ENCODE results near the gene ABHD2.
"Not testable (repeated sequence)": the region's sequence is repeated elsewhere in the genome, so short reads cannot be mapped to it uniquely, and the experiment has no call there.

The ABHD2 gene, protein sequence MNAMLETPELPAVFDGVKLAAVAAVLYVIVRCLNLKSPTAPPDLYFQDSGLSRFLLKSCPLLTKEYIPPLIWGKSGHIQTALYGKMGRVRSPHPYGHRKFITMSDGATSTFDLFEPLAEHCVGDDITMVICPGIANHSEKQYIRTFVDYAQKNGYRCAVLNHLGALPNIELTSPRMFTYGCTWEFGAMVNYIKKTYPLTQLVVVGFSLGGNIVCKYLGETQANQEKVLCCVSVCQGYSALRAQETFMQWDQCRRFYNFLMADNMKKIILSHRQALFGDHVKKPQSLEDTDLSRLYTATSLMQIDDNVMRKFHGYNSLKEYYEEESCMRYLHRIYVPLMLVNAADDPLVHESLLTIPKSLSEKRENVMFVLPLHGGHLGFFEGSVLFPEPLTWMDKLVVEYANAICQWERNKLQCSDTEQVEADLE

DNA sequence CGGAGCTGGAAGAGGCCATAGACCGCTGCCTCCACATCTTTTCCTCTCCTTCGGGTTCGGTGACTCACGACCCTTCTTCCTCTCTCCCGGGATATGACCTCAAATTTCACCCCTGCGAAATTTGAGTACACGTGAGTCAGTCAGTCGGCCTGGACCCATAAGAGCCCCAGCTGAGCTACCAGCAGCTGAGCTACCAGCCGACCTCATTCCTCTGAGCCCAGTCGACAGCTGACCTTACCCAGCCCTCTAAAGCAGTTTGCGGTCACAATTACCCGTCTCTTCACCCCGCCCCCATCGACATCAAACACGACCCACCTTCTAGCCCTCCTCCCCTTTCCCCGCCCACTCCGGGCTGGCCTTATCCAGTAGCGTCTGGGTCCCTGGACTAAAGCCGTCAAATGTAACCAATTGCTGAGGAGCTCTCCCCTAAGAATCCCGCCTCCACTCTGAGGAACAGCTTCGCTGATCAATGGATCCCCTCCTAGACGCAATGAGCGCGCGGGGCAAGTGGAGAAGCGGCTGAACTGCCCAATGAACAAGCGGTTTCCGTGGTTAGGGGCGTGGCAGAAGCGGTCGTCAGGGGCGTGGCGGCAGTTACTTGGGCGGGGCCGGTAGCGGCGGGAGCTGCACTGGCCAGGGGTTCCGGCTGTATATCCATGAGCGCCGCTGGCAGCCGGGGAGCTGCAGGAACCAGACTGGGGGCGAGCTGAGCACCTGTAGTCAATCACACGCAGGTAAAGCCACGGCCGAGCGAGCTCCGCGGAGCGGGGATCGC lies at the start of gene ABHD2:
Gene ABHD2 (plus strand): TSS at position 627 of the 775 bp plus-strand sequence. CDS start 27,872 bp downstream, outside the sequence.
- TF ChIP-seq, protein P1, sequence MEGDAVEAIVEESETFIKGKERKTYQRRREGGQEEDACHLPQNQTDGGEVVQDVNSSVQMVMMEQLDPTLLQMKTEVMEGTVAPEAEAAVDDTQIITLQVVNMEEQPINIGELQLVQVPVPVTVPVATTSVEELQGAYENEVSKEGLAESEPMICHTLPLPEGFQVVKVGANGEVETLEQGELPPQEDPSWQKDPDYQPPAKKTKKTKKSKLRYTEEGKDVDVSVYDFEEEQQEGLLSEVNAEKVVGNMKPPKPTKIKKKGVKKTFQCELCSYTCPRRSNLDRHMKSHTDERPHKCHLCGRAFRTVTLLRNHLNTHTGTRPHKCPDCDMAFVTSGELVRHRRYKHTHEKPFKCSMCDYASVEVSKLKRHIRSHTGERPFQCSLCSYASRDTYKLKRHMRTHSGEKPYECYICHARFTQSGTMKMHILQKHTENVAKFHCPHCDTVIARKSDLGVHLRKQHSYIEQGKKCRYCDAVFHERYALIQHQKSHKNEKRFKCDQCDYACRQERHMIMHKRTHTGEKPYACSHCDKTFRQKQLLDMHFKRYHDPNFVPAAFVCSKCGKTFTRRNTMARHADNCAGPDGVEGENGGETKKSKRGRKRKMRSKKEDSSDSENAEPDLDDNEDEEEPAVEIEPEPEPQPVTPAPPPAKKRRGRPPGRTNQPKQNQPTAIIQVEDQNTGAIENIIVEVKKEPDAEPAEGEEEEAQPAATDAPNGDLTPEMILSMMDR (IDR thresholded peaks at IDR 0.05): no peak
- DNase-seq (ENCODE audit: low spot score): peak; percentile 99
- Histone ChIP-seq H3K4me3 (peak within 1 kb of the TSS; percentile 98), H3K27ac (peak within 1 kb of the TSS; percentile 90 to 98)

DNA sequence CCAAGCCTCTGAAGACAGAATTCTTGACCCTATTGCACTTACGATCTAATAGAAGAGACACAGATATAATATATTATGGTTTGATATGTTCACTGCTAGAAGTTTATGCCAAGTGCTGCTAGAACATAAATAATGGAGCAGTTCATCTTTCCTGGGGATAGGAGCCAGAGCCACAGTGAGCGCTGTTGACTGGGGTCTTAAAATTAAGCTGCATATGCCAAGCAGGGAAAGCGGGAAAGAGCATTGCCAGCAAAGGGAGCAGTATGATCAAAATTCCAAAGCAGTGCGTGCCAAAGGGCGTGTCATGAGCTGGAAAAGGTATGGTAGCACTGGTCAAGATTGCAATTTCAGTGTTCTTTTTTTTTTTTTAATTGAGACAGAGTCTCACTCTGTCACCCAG lies 49.1 kb upstream of the ABHD2 start:
- no peak overlapping the region for H3K4me3 ChIP-seq
- TF ChIP-seq, protein P1 (IDR thresholded peaks at IDR 0.05): no peak
- DNase-seq (ENCODE audit: low spot score): no peak
- H3K27ac ChIP-seq: no peak overlapping the region

DNA sequence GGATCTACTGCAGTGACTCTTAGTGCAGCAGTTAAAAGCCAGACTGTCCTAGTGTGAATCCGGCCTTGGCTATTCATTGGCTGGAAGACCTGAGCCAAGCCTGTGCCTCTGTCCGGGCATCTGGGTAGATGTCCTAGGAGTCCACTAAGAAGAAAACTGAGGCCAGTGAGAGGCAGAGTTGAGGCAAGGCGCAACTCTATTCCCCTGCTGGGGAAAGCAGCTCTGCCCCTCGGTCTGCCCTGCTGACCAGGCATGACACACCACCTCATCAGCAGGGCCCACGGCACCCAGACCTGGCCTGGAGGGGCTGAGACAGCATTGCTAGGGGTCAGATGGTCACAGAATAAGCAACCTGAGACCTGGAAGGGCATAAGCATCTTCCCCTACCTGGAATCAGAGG lies 46.7 kb upstream of the ABHD2 start:
- peak; percentile 76 for DNase-seq (ENCODE audit: low spot score)
- Histone ChIP-seq H3K27ac (peak overlapping the region; percentile 86 to 98), H3K4me3 (peak overlapping the region; percentile 71)
- TF ChIP-seq, protein P1 (IDR thresholded peaks at IDR 0.05): no peak

DNA sequence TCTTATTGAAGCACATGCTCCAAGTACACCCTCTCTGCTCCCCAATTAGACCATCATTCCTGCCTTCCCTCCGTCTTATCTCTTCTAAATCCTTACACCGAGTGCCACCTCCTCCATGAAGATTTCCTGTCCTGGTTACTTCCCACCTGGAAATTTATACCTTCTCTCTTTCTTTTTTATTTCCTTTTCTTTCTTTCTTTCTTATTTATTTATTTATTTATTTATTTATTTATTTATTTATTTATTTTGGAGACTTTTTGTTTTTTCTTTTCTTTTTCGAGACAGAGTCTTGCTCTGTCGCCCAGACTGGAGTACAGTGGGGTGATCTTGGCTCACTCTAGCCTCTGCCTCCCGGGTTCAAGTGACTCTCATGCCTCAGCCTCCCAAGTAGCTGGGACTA lies 45.9 kb upstream of the ABHD2 start:
- no peak for DNase-seq (ENCODE audit: low spot score)
- Histone ChIP-seq H3K4me3 (peak overlapping the region; percentile 71), H3K27ac (peak overlapping the region; percentile 86 to 98)
- TF ChIP-seq, protein P1 (IDR thresholded peaks at IDR 0.05): no peak

DNA sequence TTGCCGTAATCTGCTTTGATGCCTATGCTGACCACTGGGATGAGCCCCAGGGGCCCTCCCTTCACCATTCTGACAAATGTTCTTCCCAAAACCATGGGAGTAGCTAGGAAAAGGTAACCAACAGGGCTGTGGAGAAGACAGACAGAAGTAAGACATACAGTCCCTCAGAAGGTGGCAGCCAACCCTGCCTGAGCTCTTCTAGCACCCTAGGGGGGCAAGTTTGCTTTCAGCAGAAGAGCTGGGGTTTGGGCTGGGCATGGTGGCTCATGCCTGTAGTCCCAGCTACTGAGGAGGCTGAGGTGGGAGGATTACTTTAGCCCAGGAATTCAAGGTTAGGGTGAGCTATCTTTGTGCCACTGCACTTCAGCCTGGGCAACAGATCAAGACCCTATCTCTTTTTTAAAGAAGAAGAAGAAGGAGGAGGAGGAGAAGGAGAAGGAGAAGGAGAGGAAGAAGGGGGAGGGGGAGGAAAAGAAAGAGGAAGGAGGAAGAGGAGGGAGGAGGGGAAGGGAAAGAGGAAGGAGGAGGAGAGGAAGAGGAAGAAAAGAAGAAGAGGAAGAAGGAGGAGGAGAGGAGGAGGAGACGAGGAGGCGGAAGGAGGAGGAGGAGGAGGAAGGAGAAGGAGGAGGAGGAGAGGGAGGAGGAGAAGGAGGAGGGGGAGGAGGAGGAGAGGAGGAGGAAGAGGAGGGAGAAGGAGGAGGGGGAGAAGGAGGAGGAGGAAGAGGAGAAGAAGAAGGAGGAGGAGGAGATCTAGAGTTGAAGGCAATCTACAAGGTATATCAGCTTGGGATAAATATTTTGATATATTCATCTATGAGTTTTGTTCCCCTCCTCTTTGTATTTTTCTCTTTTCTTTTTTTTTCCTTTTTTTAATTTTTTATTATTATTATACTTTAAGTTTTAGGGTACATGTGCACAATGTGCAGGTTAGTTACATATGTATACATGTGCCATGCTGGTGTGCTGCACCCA lies 44.9 kb upstream of the ABHD2 start:
- TF ChIP-seq, protein P1 (IDR thresholded peaks at IDR 0.05): no peak
- DNase-seq (ENCODE audit: low spot score): peak; percentile 68
- peak overlapping the region; percentile 71 for H3K4me3 ChIP-seq
- H3K27ac ChIP-seq: peak overlapping the region; percentile 86 to 98

DNA sequence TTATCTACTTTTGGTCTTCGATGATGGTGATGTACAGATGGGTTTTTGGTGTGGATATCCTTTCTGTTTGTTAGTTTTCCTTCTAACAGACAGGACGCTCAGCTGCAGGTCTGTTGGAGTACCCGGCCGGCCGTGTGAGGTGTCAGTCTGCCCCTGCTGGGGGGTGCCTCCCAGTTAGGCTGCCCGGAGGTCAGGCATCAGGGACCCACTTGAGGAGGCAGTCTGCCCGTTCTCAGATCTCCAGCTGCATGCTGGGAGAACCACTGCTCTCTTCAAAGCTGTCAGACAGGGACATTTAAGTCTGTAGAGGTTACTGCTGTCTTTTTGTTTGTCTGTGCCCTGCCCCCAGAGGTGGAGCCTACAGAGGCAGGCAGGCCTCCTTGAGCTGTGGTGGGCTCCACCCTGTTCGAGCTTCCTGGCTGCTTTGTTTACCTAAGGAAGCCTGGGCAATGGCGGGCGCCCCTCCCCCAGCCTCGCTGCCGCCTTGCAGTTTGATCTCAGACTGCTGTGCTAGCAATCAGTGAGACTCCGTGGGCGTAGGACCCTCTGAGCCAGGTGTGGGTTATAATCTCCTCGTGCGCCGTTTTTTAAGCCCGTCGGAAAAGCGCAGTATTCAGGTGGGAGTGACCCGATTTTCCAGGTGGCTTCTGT lies 39.1 kb upstream of the ABHD2 start:
- DNase-seq (ENCODE audit: low spot score); H3K4me3 ChIP-seq: not testable (repeated sequence)
- H3K27ac ChIP-seq: peak overlapping the region in 1 of 2 donors; percentile 22

Measured in coronary artery (tissue), 2 donors.